ENCODE measurements around the gene KCNJ10. TPM values are rescaled to one million over a fixed set of nuclear protein-coding genes. Genes with fewer than 3 reads are reported as not detected.
"Not testable (repeated sequence)": the region's sequence is repeated elsewhere in the genome, so short reads cannot be mapped to it uniquely, and the experiment has no call there.

The KCNJ10 gene
- polyA plus RNA-seq (ENCODE audit: insufficient read length in 4 of 4) = 10 to 100 TPM; 23.4 to 30.9 (median 23.9) TPM

- no peak for DNase-seq (ENCODE audit: low read depth in 4 of 4, low spot score in 2 of 4)
These were observed at the start of gene KCNJ10 for GRCh38 chr1:160069460-160070231. Gene KCNJ10, minus strand, starts transcription at chr1:160070160. Its CDS starts 27,628 bp downstream, at chr1:160042532.

DNA sequence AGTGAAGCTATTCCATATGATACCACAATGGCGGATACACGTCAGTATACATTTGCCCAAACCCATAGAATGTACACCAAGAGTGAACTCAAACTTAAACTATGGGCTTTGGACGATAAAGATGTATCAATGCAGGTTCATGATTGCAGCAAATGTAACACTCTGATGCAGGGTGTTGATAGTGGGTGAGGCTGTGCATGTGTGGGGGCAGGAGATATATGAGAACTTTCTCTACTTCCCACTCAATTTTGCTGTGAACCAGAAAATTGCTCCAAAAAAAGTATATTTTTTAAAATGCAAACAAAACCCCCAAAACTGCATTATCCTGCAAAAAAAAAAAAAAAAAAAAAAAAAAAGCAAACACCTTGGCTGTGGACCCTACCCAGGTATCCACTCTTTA, 49.0 kb upstream of the KCNJ10 start:
- DNase-seq (ENCODE audit: low read depth in 4 of 4, low spot score in 2 of 4) = no peak

- DNase-seq (ENCODE audit: low read depth in 4 of 4, low spot score in 2 of 4) = no peak
These were observed 47.8 kb upstream of the KCNJ10 start for GRCh38 chr1:160117709-160118183.

DNA sequence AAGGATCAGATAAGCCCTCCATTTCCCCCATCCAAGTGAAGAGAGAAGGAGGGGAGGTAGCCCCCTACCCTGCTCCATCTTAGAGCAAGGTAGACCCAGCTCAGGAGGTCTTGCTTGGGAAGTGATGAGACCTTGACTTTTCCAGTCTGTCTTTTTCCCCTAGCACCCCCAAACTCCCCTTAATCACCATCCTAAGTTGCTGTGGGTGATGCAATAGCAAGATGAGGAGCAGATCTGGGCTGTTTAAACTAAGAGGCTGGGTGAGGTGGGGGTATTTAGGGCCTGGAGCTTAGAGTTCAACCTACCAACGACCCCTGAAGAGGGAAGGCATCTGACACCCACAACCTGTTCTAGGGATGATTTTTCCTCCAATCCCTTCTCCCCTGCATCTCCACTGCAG, 47.3 kb upstream of the KCNJ10 start:
- no peak for DNase-seq (ENCODE audit: low read depth in 4 of 4, low spot score in 2 of 4)

- no peak for DNase-seq (ENCODE audit: low read depth in 4 of 4, low spot score in 2 of 4)
These were observed 46.6 kb upstream of the KCNJ10 start for GRCh38 chr1:160116283-160117147.

DNA sequence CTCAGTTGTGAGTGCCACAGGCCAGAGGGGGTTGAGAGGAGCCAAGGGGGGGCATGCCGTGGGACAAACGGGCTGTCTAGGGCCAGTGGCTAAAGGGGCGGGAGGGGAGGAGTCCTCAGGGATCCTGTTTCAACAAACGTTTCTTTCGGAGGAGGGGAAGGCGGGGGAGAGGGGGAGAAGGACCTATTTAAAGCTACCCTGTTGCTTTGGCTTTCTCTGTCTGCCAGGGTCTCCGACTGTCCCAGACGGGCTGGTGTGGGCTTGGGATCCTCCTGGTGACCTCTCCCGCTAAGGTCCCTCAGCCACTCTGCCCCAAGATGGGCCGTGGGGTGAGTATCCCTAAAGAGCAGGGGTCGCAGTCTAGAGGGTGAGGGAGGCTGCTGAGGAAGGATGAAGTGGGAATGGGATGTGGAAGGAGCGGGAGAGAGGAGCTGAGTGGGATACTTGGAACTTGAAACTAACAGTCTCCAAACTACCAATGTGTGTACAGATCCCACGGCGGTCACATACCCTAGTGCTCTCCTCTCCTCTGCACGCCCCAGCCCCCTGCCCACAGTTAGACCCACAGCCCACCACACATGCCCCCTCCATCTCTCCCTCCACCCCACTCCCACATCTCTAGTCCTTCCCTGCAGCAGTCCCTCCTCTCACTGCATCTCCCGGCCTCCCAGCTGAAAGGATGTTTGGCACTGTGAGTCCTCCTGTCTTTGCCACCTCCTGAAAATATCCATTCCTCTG, 45.8 kb upstream of the KCNJ10 start, which contains the start of gene ATP1A2:
Gene ATP1A2, plus strand, starts transcription at position 215 of the 738 bp plus-strand sequence. Its CDS starts 103 bp downstream, at position 318.
- DNase-seq (ENCODE audit: low read depth in 4 of 4, low spot score in 2 of 4) = no peak

DNA sequence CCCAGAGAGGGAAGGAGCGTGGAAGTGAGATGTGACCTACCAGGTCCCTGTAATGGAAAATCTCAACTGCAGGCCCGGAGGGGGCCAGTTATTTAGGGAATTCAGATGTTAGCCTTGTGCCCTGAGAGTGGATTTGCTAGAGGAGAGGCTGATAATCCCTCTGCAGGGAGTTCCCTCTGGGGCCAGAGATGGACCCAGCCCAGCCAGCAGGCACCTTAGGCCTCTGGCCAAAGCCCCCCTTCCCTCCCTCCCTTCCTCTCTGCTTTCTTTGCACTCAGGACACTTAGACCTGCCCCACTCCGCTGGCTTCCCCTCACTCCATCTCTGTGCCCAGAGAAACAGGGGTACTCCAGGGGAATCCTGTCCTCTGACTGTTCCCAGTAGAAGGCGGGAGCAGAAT, 44.1 kb upstream of the KCNJ10 start:
- no peak for DNase-seq (ENCODE audit: low read depth in 4 of 4, low spot score in 2 of 4)

GRCh38 chr1:160113407-160113806, 43.4 kb upstream of the KCNJ10 start:
- no peak for DNase-seq (ENCODE audit: low read depth in 4 of 4, low spot score in 2 of 4)

DNA sequence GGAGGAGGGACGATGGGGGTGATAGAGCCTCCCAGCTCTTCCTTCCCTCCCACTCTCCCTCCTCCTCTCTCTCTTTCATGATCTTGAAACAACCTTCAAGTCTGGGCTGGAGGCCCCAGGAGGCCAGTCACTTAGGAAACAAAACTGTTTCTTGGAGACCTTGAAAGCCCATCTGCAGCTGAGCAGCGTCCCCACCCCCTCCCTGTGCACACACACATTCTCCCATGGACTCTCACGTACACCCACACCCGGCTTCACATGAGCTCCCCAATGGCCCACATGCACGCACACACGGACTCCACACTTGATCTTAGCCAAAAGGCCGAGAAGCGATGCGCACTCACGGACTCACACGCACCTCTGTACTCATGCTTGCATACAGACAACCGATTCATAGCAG, 42.4 kb upstream of the KCNJ10 start:
- DNase-seq (ENCODE audit: low read depth in 4 of 4, low spot score in 2 of 4) = no peak

GRCh38 chr1:160111462-160111861, 41.5 kb upstream of the KCNJ10 start:
- DNase-seq (ENCODE audit: low read depth in 4 of 4, low spot score in 2 of 4) = not testable (repeated sequence)

DNA sequence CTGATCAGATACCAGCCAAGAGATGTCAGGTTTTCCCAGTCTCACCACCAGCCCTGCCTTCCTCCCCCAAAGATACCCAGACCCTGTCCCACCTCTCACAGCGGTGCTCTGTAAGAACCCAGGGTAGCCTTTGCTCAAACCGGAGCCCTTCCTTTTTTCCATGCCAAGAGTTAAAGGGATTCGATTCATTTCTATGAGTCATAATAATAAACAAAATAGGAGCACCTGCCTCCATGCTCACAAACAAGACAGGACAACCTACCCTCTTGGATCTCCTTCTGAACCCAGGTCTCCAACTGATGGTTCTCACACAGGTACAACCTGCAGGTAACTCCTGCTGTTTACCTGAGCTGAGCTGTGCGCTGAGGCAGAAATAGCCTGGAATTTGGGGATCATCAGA, 39.7 kb upstream of the KCNJ10 start:
- DNase-seq (ENCODE audit: low read depth in 4 of 4, low spot score in 2 of 4) = no peak

DNA sequence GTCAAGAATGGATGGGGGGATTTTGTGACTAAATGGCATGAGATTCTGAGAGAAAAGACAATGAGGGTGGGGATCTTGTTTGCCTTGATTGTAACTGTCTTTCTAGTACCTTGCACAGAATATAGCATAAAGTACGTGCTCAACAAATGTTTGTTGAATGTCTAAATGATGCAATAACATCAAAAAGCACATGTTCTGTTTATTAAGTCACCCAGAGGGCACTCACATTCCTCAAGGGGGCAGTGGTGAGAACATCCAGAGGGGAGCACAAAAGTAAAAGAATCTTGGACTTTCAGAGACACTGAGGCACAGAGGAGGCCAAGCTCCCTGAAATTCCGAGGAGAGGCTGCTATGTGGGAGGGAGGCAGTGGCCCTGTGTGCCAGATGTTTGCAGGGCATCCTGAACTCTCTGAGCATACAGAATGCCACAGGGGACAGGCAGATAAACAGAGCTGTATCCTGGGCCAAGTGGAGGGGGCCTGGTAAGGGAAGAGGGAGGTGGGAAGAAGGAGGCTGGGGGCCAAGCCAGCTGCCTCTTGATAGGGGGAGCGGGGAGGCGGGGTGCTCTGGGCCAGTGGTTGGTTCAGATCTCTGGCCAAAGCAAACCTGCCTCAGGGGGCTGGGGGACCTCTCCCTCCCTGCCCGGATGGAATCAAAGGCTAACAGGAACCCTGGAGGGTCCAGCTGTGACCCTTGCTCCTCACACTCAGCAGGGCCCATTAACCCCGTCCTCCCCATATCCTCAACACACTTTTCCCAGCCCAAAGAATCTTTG, 39.1 kb upstream of the KCNJ10 start:
- DNase-seq (ENCODE audit: low read depth in 4 of 4, low spot score in 2 of 4) = no peak

DNA sequence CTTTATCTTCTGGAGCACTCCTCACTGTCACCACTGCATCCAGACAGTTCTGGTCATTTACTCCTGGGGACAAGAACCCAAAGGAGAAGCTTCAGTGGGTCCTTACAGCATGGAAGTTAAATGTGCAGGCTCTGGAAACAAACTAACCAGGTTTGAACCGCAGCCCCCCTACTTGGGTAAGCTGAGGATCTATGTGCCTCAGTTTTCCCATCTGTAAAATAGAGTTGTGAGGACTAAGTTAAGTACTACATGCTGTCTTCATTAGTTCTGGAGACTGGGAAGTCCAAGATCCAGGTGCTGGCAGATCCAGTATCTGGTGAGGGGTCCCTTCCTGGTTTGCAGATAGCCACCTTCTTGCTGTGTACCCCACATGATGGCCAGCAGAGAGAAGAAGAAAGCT, 37.6 kb upstream of the KCNJ10 start:
- no peak for DNase-seq (ENCODE audit: low read depth in 4 of 4, low spot score in 2 of 4)

GRCh38 chr1:160105155-160105554, 35.2 kb upstream of the KCNJ10 start:
- DNase-seq (ENCODE audit: low read depth in 4 of 4, low spot score in 2 of 4) = no peak

DNA sequence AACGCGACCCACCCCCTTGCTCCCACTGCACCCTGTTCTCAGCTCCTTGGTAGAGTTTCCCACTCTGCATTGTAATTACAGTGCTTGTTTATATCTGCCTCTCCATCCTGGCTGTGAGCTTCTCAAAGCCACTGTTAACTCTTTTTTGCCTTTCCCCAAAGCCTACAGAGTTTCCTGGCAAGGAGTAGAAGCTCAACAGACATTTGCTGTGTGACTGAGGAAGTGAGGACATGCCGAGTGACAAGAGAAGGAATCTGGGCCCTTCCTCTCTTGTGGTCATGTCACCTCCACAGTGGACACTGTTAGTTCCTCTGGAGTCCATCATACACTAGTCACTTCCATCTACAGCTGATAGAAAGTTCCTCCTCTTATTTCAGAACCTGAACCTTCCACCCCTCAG, 34.5 kb upstream of the KCNJ10 start:
- no peak for DNase-seq (ENCODE audit: low read depth in 4 of 4, low spot score in 2 of 4)

- no peak for DNase-seq (ENCODE audit: low read depth in 4 of 4, low spot score in 2 of 4)
These were observed 33.9 kb upstream of the KCNJ10 start for GRCh38 chr1:160103658-160104408.

- DNase-seq (ENCODE audit: low read depth in 4 of 4, low spot score in 2 of 4) = no peak
These were observed 32.0 kb upstream of the KCNJ10 start for GRCh38 chr1:160101717-160102522.

DNA sequence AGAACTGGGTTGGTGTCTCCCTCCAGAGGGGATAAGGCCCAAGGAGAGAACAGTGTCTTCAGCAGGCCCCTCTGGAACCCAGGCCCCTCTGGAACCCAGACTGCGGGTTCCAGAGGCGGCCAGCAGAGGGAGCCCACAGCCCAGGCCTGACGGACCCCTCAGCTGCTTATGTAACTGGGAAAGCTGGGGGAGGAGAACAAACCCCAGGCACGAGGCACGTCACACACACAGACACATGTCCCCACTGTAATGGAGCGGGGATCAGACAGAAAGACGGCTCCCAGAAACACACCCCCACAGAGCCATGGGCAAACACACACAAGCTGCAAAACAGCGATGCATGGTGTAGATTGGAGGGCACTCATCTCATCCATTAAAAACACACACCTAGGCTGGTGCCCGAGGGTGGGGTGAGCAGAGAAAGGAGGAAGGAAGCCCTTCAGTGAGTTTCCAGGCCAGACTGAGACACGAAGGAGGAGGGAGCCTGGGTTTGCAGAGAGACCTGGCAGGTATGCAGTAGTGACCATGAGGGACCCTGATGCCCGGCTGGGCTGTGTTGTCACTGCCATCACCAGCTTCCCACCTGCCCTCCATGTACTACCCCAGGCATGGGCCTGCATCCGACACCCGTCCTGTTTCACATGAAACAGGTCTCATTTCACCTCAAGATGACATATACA, 31.2 kb upstream of the KCNJ10 start:
- peak in 1 of 4 donors; percentile 70 for DNase-seq (ENCODE audit: low read depth in 4 of 4, low spot score in 2 of 4)

Data from left renal cortex interstitium (tissue), 4 donors.